Upper lobe of left lung (tissue), 4 donors: ENCODE measurements around the gene OR6Y1.

Experiments
- CTCF ChIP-seq, 6 experiments: fragments of 450-650 bp in 4 of 6; fragments of 200-600 bp in 2 of 6; sonication (generic) in 2 of 6; IDR thresholded peaks; one replicate each; pipeline ENCODE4 v1.5.1; 2016 to 2019; ENCODE audit warnings: antibody characterized with exemption in 6 of 6
- EP300 ChIP-seq, 4 donors: sonication (generic); formaldehyde crosslinking; IDR thresholded peaks; one replicate each; pipeline ENCODE4 v1.5.1; 2017; ENCODE audit warnings: antibody characterized with exemption in 4 of 4, control low read depth in 2 of 4
- POLR2A ChIP-seq, 4 donors: fragments of 450-650 bp; IDR thresholded peaks; one replicate each; pipeline ENCODE4 v1.5.1; 2016 to 2017; ENCODE audit warnings: antibody characterized with exemption in 4 of 4, mild to moderate bottlenecking in 2 of 4
- POLR2AphosphoS5 ChIP-seq, 2 donors: sonication (generic); formaldehyde crosslinking; IDR thresholded peaks; one replicate each; pipeline ENCODE4 v1.5.1; 2017; ENCODE audit warnings: antibody characterized with exemption in 2 of 2

GRCh38 chr1:158572226-158572625, 18.0 kb upstream of the OR6Y1 start:
- TF ChIP-seq CTCF (IDR thresholded peaks at IDR 0.05) (no peak), POLR2A (IDR thresholded peaks at IDR 0.05) (no peak), POLR2AphosphoS5 (IDR thresholded peaks at IDR 0.05) (no peak), EP300 (IDR thresholded peaks at IDR 0.05) (no peak)
